Subcutaneous adipose tissue (tissue), 4 donors: ENCODE results near the gene ZNF532. TPM values are rescaled to one million over a fixed set of nuclear protein-coding genes. Genes with fewer than 3 reads are reported as not detected.

Experiments used
- CTCF ChIP-seq: fragments of 450-650 bp; IDR thresholded peaks from one replicate; pipeline ENCODE4 v1.5.1; 2016; ENCODE audit warnings: low read depth, mild to moderate bottlenecking, control low read depth, antibody characterized with exemption, moderate library complexity
- total RNA-seq, 4 donors: library from RNA; depleted of rRNA; stranded (reverse); fragments of >200 nt; gene quantifications; one replicate each; pipeline ENCODE4 v1.1.0, GENCODE V29; 2016

ZNF532 gene
- total RNA-seq, 4 donors from 2014 or later: 37.2 to 66.1 (median 47.6) TPM

GRCh38 chr18:58975781-58976180 is 111.1 kb downstream of the ZNF532 start:
- no peak for TF ChIP-seq CTCF

GRCh38 chr18:58977223-58977622 is 112.5 kb downstream of the ZNF532 start:
- no peak for TF ChIP-seq CTCF

- no peak for TF ChIP-seq CTCF
Observed at GRCh38 chr18:58977801-58978200, 113.1 kb downstream of the ZNF532 start.

GRCh38 chr18:58978916-58979315 is 114.2 kb downstream of the ZNF532 start:
- TF ChIP-seq CTCF: no peak

GRCh38 chr18:58979615-58980014 is 114.9 kb downstream of the ZNF532 start:
- TF ChIP-seq CTCF: no peak

GRCh38 chr18:58980991-58981390 is 116.3 kb downstream of the ZNF532 start:
- no peak for TF ChIP-seq CTCF

GRCh38 chr18:58983260-58984155 is 118.8 kb downstream of the ZNF532 start:
- no peak for TF ChIP-seq CTCF
